Measurements from ENCODE around the gene COL5A1.
A peak's percentile ranks its signal among the peaks of the same experiment; 100 is the strongest.

The COL5A1 gene

GRCh38 chr9:134737842-134738580 lies 96.4 kb downstream of the COL5A1 start:
- Histone ChIP-seq H3K9me3 (ENCODE audit: control extremely low read depth in 1 of 5, control insufficient read depth in 4 of 5, insufficient read depth in 2 of 5, low read depth in 1 of 5, low read length in 4 of 5) (no peaks in the 10 kb centered on the region), H3K4me1 (ENCODE audit: control extremely low read depth in 1 of 4, control insufficient read depth in 4 of 4, insufficient read depth in 4 of 4, low read length in 3 of 4) (no peaks in the 10 kb centered on the region), H3K27me3 (replicated peaks in 2 of 5; ENCODE audit: control insufficient read depth in 4 of 5, insufficient read depth in 5 of 5, low read length in 4 of 5) (peaks cover 0 to 10% (median 0%) of the 10 kb centered on the region in 5 experiments), H3K36me3 (ENCODE audit: control insufficient read depth in 4 of 4, insufficient read depth in 4 of 4, low read length in 3 of 4) (no peaks in the 10 kb centered on the region), H3K27ac (ENCODE audit: insufficient read depth in 1 of 2, low read depth in 1 of 2, low read length in 2 of 2, poor library complexity in 1 of 2, severe bottlenecking in 2 of 2) (no peak overlapping the region), H3K4me3 (ENCODE audit: control insufficient read depth in 1 of 7, extremely low read depth in 1 of 7, insufficient read depth in 4 of 7, low read depth in 2 of 7, low read length in 6 of 7) (no peak overlapping the region)
- ChIA-PET CTCF (interaction anchor here (1.1 to 7.9 kb wide), 8 partner anchors 8 to 289 kb away, joined by 3 to 95 read pairs (median 5); no protein-coding TSS in a partner anchor), POLR2A (no interaction called here)
- no peak for DNase-seq
- 92% methylated on average over 21 of the region's 26 CpGs for WGBS (ENCODE audit: insufficient coverage)

- CTCF ChIA-PET = interaction anchor here (1.1 to 7.9 kb wide), 11 partner anchors 9 to 290 kb away, joined by 3 to 95 read pairs (median 5); no protein-coding TSS in a partner anchor
Observed at GRCh38 chr9:134738869-134739659, 97.5 kb downstream of the COL5A1 start.

GRCh38 chr9:134739660-134739968 lies 98.0 kb downstream of the COL5A1 start:
- WGBS (ENCODE audit: insufficient coverage) = 100% methylated on average over 4 of the region's 8 CpGs
- CTCF ChIA-PET = interaction anchor here (1.1 to 7.9 kb wide), 11 partner anchors 9 to 290 kb away, joined by 3 to 95 read pairs (median 5); no protein-coding TSS in a partner anchor
- Histone ChIP-seq H3K4me1 (ENCODE audit: control extremely low read depth in 1 of 4, control insufficient read depth in 4 of 4, insufficient read depth in 4 of 4, low read length in 3 of 4) (no peaks in the 10 kb centered on the region), H3K36me3 (ENCODE audit: control insufficient read depth in 4 of 4, insufficient read depth in 4 of 4, low read length in 3 of 4) (peaks cover 0 to 2% (median under 1%) of the 10 kb centered on the region in 4 experiments), H3K4me3 (ENCODE audit: control insufficient read depth in 1 of 7, extremely low read depth in 1 of 7, insufficient read depth in 4 of 7, low read depth in 2 of 7, low read length in 6 of 7) (no peak overlapping the region), H3K27me3 (replicated peaks in 2 of 5; ENCODE audit: control insufficient read depth in 4 of 5, insufficient read depth in 5 of 5, low read length in 4 of 5) (peaks cover 0 to 7% (median 0%) of the 10 kb centered on the region in 5 experiments), H3K9me3 (ENCODE audit: control extremely low read depth in 1 of 5, control insufficient read depth in 4 of 5, insufficient read depth in 2 of 5, low read depth in 1 of 5, low read length in 4 of 5) (peaks cover 0 to 3% (median 0%) of the 10 kb centered on the region in 5 experiments), H3K27ac (ENCODE audit: insufficient read depth in 1 of 2, low read depth in 1 of 2, low read length in 2 of 2, poor library complexity in 1 of 2, severe bottlenecking in 2 of 2) (no peak overlapping the region)
- no peak for DNase-seq
- POLR2A ChIA-PET = no interaction called here

More at GRCh38 chr9:134738869-134739659, 97.5 kb downstream of the COL5A1 start:
- WGBS (ENCODE audit: insufficient coverage) = 66% methylated on average over 25 of the region's 31 CpGs
- POLR2A ChIA-PET = interaction anchor here (0.7 kb wide), 1 partner anchor 98 kb away, joined by 3 read pairs; no protein-coding TSS in a partner anchor
- Histone ChIP-seq H3K4me1 (ENCODE audit: control extremely low read depth in 1 of 4, control insufficient read depth in 4 of 4, insufficient read depth in 4 of 4, low read length in 3 of 4) (no peaks in the 10 kb centered on the region), H3K4me3 (ENCODE audit: control insufficient read depth in 1 of 7, extremely low read depth in 1 of 7, insufficient read depth in 4 of 7, low read depth in 2 of 7, low read length in 6 of 7) (no peak overlapping the region), H3K27me3 (replicated peaks in 2 of 5; ENCODE audit: control insufficient read depth in 4 of 5, insufficient read depth in 5 of 5, low read length in 4 of 5) (peaks cover 0 to 7% (median 0%) of the 10 kb centered on the region in 5 experiments), H3K9me3 (ENCODE audit: control extremely low read depth in 1 of 5, control insufficient read depth in 4 of 5, insufficient read depth in 2 of 5, low read depth in 1 of 5, low read length in 4 of 5) (no peaks in the 10 kb centered on the region), H3K27ac (ENCODE audit: insufficient read depth in 1 of 2, low read depth in 1 of 2, low read length in 2 of 2, poor library complexity in 1 of 2, severe bottlenecking in 2 of 2) (no peak overlapping the region), H3K36me3 (ENCODE audit: control insufficient read depth in 4 of 4, insufficient read depth in 4 of 4, low read length in 3 of 4) (no peaks in the 10 kb centered on the region)
- DNase-seq = peak; percentile 27 to 55 (median 44)

- POLR2A ChIA-PET = no interaction called here
- no peak for DNase-seq
- Histone ChIP-seq H3K27me3 (replicated peaks in 2 of 5; ENCODE audit: control insufficient read depth in 4 of 5, insufficient read depth in 5 of 5, low read length in 4 of 5) (peaks cover 0 to 7% (median 0%) of the 10 kb centered on the region in 5 experiments), H3K36me3 (ENCODE audit: control insufficient read depth in 4 of 4, insufficient read depth in 4 of 4, low read length in 3 of 4) (peaks cover 0 to 4% (median 1%) of the 10 kb centered on the region in 4 experiments), H3K27ac (ENCODE audit: insufficient read depth in 1 of 2, low read depth in 1 of 2, low read length in 2 of 2, poor library complexity in 1 of 2, severe bottlenecking in 2 of 2) (no peak overlapping the region), H3K4me3 (ENCODE audit: control insufficient read depth in 1 of 7, extremely low read depth in 1 of 7, insufficient read depth in 4 of 7, low read depth in 2 of 7, low read length in 6 of 7) (no peak overlapping the region), H3K9me3 (ENCODE audit: control extremely low read depth in 1 of 5, control insufficient read depth in 4 of 5, insufficient read depth in 2 of 5, low read depth in 1 of 5, low read length in 4 of 5) (peaks cover 0 to 8% (median 4%) of the 10 kb centered on the region in 5 experiments), H3K4me1 (ENCODE audit: control extremely low read depth in 1 of 4, control insufficient read depth in 4 of 4, insufficient read depth in 4 of 4, low read length in 3 of 4) (no peaks in the 10 kb centered on the region)
- 91% methylated on average over 15 of the region's 16 CpGs for WGBS (ENCODE audit: insufficient coverage)
- CTCF ChIA-PET = interaction anchor here (1.1 to 7.9 kb wide), 7 partner anchors 26 to 291 kb away, joined by 3 to 95 read pairs (median 6); no protein-coding TSS in a partner anchor
Observed at GRCh38 chr9:134740071-134740470, 98.5 kb downstream of the COL5A1 start.

GRCh38 chr9:134741846-134742245 lies 100.2 kb downstream of the COL5A1 start:
- POLR2A ChIA-PET = no interaction called here
- CTCF ChIA-PET = interaction anchor here (1.7 kb wide), 1 partner anchor 42 kb away, joined by 5 read pairs; no protein-coding TSS in a partner anchor

GRCh38 chr9:134742822-134743535 lies 101.4 kb downstream of the COL5A1 start:
- ChIA-PET POLR2A (no interaction called here), CTCF (interaction anchor here (0.8 to 2.0 kb wide), 6 partner anchors 12 to 294 kb away, joined by 3 to 6 read pairs (median 4); no protein-coding TSS in a partner anchor)
- peaks cover 0 to 4% (median 0%) of the 10 kb centered on the region in 5 experiments for H3K27me3 ChIP-seq (replicated peaks in 2 of 5; ENCODE audit: control insufficient read depth in 4 of 5, insufficient read depth in 5 of 5, low read length in 4 of 5)
- peaks cover 0 to 22% (median 10%) of the 10 kb centered on the region in 5 experiments for H3K9me3 ChIP-seq (ENCODE audit: control extremely low read depth in 1 of 5, control insufficient read depth in 4 of 5, insufficient read depth in 2 of 5, low read depth in 1 of 5, low read length in 4 of 5)
- DNase-seq = no peak
- no peaks in the 10 kb centered on the region for H3K4me1 ChIP-seq (ENCODE audit: control extremely low read depth in 1 of 4, control insufficient read depth in 4 of 4, insufficient read depth in 4 of 4, low read length in 3 of 4)
- no peak overlapping the region for H3K27ac ChIP-seq (ENCODE audit: insufficient read depth in 1 of 2, low read depth in 1 of 2, low read length in 2 of 2, poor library complexity in 1 of 2, severe bottlenecking in 2 of 2)
- H3K4me3 ChIP-seq (ENCODE audit: control insufficient read depth in 1 of 7, extremely low read depth in 1 of 7, insufficient read depth in 4 of 7, low read depth in 2 of 7, low read length in 6 of 7) = no peak overlapping the region
- peaks cover 0 to 13% (median 6%) of the 10 kb centered on the region in 4 experiments for H3K36me3 ChIP-seq (ENCODE audit: control insufficient read depth in 4 of 4, insufficient read depth in 4 of 4, low read length in 3 of 4)
- 97% methylated on average over 18 of the region's 22 CpGs for WGBS (ENCODE audit: insufficient coverage)

More at GRCh38 chr9:134741846-134742245, 100.2 kb downstream of the COL5A1 start:
- peaks cover 0 to 4% (median 0%) of the 10 kb centered on the region in 5 experiments for H3K27me3 ChIP-seq (replicated peaks in 2 of 5; ENCODE audit: control insufficient read depth in 4 of 5, insufficient read depth in 5 of 5, low read length in 4 of 5)
- no peak overlapping the region for H3K4me3 ChIP-seq (ENCODE audit: control insufficient read depth in 1 of 7, extremely low read depth in 1 of 7, insufficient read depth in 4 of 7, low read depth in 2 of 7, low read length in 6 of 7)
- H3K36me3 ChIP-seq (ENCODE audit: control insufficient read depth in 4 of 4, insufficient read depth in 4 of 4, low read length in 3 of 4) = peaks cover 0 to 4% (median 2%) of the 10 kb centered on the region in 4 experiments
- no peaks in the 10 kb centered on the region for H3K4me1 ChIP-seq (ENCODE audit: control extremely low read depth in 1 of 4, control insufficient read depth in 4 of 4, insufficient read depth in 4 of 4, low read length in 3 of 4)
- DNase-seq = no peak
- H3K9me3 ChIP-seq (ENCODE audit: control extremely low read depth in 1 of 5, control insufficient read depth in 4 of 5, insufficient read depth in 2 of 5, low read depth in 1 of 5, low read length in 4 of 5) = peaks cover 0 to 18% (median 7%) of the 10 kb centered on the region in 5 experiments
- H3K27ac ChIP-seq (ENCODE audit: insufficient read depth in 1 of 2, low read depth in 1 of 2, low read length in 2 of 2, poor library complexity in 1 of 2, severe bottlenecking in 2 of 2) = no peak overlapping the region
- WGBS (ENCODE audit: insufficient coverage) = 94% methylated on average over 6 of the region's 9 CpGs

All from common myeloid progenitor, CD34-positive (primary cell).